ENCODE measurements around the gene SERINC1.

The SERINC1 gene

GRCh38 chr6:122431780-122432179, 39.8 kb downstream of the SERINC1 start:
- DNase-seq = no peak

- DNase-seq = no peak
Observed at GRCh38 chr6:122429323-122429722, 42.3 kb downstream of the SERINC1 start.

GRCh38 chr6:122428781-122429180, 42.8 kb downstream of the SERINC1 start:
- no peak for DNase-seq

- no peak for DNase-seq
Observed at GRCh38 chr6:122426597-122426996, 45.0 kb downstream of the SERINC1 start.

- DNase-seq = no peak
Observed at GRCh38 chr6:122423734-122424133, 47.9 kb downstream of the SERINC1 start.

GRCh38 chr6:122422614-122423267, 48.9 kb downstream of the SERINC1 start:
- DNase-seq = no peak

- DNase-seq = no peak
Observed at GRCh38 chr6:122422003-122422402, 49.6 kb downstream of the SERINC1 start.

GRCh38 chr6:122416825-122417224, 54.8 kb downstream of the SERINC1 start:
- DNase-seq = no peak

- no peak for DNase-seq
Observed at GRCh38 chr6:122412001-122412400, 59.6 kb downstream of the SERINC1 start.

GRCh38 chr6:122408702-122409458, 62.7 kb downstream of the SERINC1 start:
- DNase-seq = peak; percentile 43

- DNase-seq = no peak
Observed at GRCh38 chr6:122408240-122408639, 63.4 kb downstream of the SERINC1 start.

GRCh38 chr6:122407712-122408111, 63.9 kb downstream of the SERINC1 start:
- no peak for DNase-seq

- no peak for DNase-seq
Observed at GRCh38 chr6:122406187-122406586, 65.4 kb downstream of the SERINC1 start.

GRCh38 chr6:122405417-122405816, 66.2 kb downstream of the SERINC1 start:
- DNase-seq = no peak

GRCh38 chr6:122404444-122404843, 67.2 kb downstream of the SERINC1 start:
- DNase-seq = no peak

GRCh38 chr6:122401104-122401503, 70.5 kb downstream of the SERINC1 start:
- no peak for DNase-seq

GRCh38 chr6:122400462-122401089, 71.0 kb downstream of the SERINC1 start:
- no peak for DNase-seq

GRCh38 chr6:122400121-122400450, 71.5 kb downstream of the SERINC1 start:
- DNase-seq = no peak

- DNase-seq = peak; percentile 97
Observed at GRCh38 chr6:122399348-122400120, 72.1 kb downstream of the SERINC1 start, which contains the start of gene HSF2. TSS of gene HSF2 (plus strand) at chr6:122399652. CDS start at chr6:122399738, 86 bp downstream.

- no peak for DNase-seq
Observed at GRCh38 chr6:122399055-122399347, 72.6 kb downstream of the SERINC1 start.

- no peak for DNase-seq
Observed at GRCh38 chr6:122394016-122394415, 77.6 kb downstream of the SERINC1 start.

GRCh38 chr6:122393351-122393896, 78.2 kb downstream of the SERINC1 start:
- DNase-seq = no peak

All from CD4-positive, alpha-beta T cell treated with Interleukin-4 for 4 hours (primary cell).